ENCODE results near the gene FITM2.
"Not testable (repeated sequence)": the region's sequence is repeated elsewhere in the genome, so short reads cannot be mapped to it uniquely, and the experiment has no call there.

The FITM2 gene

GRCh38 chr20:44314870-44315269 is 3.9 kb upstream of the FITM2 start:
- Histone ChIP-seq H3K36me3 (ENCODE audit: insufficient read depth, low read length) (no peaks in the 10 kb centered on the region), H3K4me1 (ENCODE audit: insufficient read depth, low read length) (no peaks in the 10 kb centered on the region), H3K9me3 (ENCODE audit: control insufficient read depth, insufficient read depth, low read length) (no peaks in the 10 kb centered on the region), H3K9ac (ENCODE audit: low read depth, low read length) (no peak overlapping the region)

- Histone ChIP-seq H3K36me3 (ENCODE audit: insufficient read depth, low read length) (no peaks in the 10 kb centered on the region; the same call in 1 of the 2 replicates), H3K9me3 (ENCODE audit: control insufficient read depth, insufficient read depth, low read length) (no peaks in the 10 kb centered on the region), H3K9ac (ENCODE audit: low read depth, low read length) (peak overlapping the region; percentile 74), H3K4me1 (ENCODE audit: insufficient read depth, low read length) (no peaks in the 10 kb centered on the region)
Observed at GRCh38 chr20:44309763-44310663, 989 bp downstream of the FITM2 start.

- Histone ChIP-seq H3K9me3 (ENCODE audit: control insufficient read depth, insufficient read depth, low read length) (no peaks in the 10 kb centered on the region), H3K36me3 (ENCODE audit: insufficient read depth, low read length) (no peaks in the 10 kb centered on the region; the same call in 1 of the 2 replicates), H3K4me1 (ENCODE audit: insufficient read depth, low read length) (no peaks in the 10 kb centered on the region), H3K9ac (ENCODE audit: low read depth, low read length) (no peak overlapping the region)
Observed at GRCh38 chr20:44306927-44307326, 4.1 kb downstream of the FITM2 start.

- Histone ChIP-seq H3K9me3 (ENCODE audit: control insufficient read depth, insufficient read depth, low read length) (no peaks in the 10 kb centered on the region), H3K9ac (ENCODE audit: low read depth, low read length) (no peak overlapping the region), H3K4me1 (ENCODE audit: insufficient read depth, low read length) (no peaks in the 10 kb centered on the region), H3K36me3 (ENCODE audit: insufficient read depth, low read length) (no peaks in the 10 kb centered on the region; the same call in 1 of the 2 replicates)
Observed at GRCh38 chr20:44304383-44304782, 6.6 kb downstream of the FITM2 start.

GRCh38 chr20:44302736-44303135 is 8.3 kb downstream of the FITM2 start:
- Histone ChIP-seq H3K9me3 (ENCODE audit: control insufficient read depth, insufficient read depth, low read length) (no peaks in the 10 kb centered on the region), H3K9ac (ENCODE audit: low read depth, low read length) (no peak overlapping the region), H3K4me1 (ENCODE audit: insufficient read depth, low read length) (no peaks in the 10 kb centered on the region), H3K36me3 (ENCODE audit: insufficient read depth, low read length) (no peaks in the 10 kb centered on the region; the same call in 1 of the 2 replicates)

GRCh38 chr20:44302026-44302669 is 8.9 kb downstream of the FITM2 start:
- H3K4me1 ChIP-seq (ENCODE audit: insufficient read depth, low read length), result no peaks in the 10 kb centered on the region
- no peak overlapping the region for H3K9ac ChIP-seq (ENCODE audit: low read depth, low read length)
- H3K9me3 ChIP-seq (ENCODE audit: control insufficient read depth, insufficient read depth, low read length), result no peaks in the 10 kb centered on the region
- H3K36me3 ChIP-seq (ENCODE audit: insufficient read depth, low read length), result no peaks in the 10 kb centered on the region; the same call in 1 of the 2 replicates

- H3K36me3 ChIP-seq (ENCODE audit: insufficient read depth, low read length), result no peaks in the 10 kb centered on the region; the same call in 1 of the 2 replicates
- no peaks in the 10 kb centered on the region for H3K9me3 ChIP-seq (ENCODE audit: control insufficient read depth, insufficient read depth, low read length)
- no peak overlapping the region for H3K9ac ChIP-seq (ENCODE audit: low read depth, low read length)
- H3K4me1 ChIP-seq (ENCODE audit: insufficient read depth, low read length), result no peaks in the 10 kb centered on the region; the same call in 1 of the 2 replicates
Observed at GRCh38 chr20:44301285-44301684, 9.7 kb downstream of the FITM2 start.

GRCh38 chr20:44299011-44299535 is 11.9 kb downstream of the FITM2 start:
- not testable (repeated sequence) for H3K4me1 ChIP-seq (ENCODE audit: insufficient read depth, low read length); H3K36me3 ChIP-seq (ENCODE audit: insufficient read depth, low read length); H3K9ac ChIP-seq (ENCODE audit: low read depth, low read length); H3K9me3 ChIP-seq (ENCODE audit: control insufficient read depth, insufficient read depth, low read length)

- Histone ChIP-seq H3K9ac (ENCODE audit: low read depth, low read length) (no peak overlapping the region), H3K9me3 (ENCODE audit: control insufficient read depth, insufficient read depth, low read length) (no peaks in the 10 kb centered on the region), H3K4me1 (ENCODE audit: insufficient read depth, low read length) (peaks cover 4% of the 10 kb centered on the region), H3K36me3 (ENCODE audit: insufficient read depth, low read length) (no peaks in the 10 kb centered on the region)
Observed at GRCh38 chr20:44297721-44298120, 13.3 kb downstream of the FITM2 start.

GRCh38 chr20:44296011-44296410 is 15.0 kb downstream of the FITM2 start:
- no peak overlapping the region for H3K9ac ChIP-seq (ENCODE audit: low read depth, low read length)
- no peaks in the 10 kb centered on the region for H3K36me3 ChIP-seq (ENCODE audit: insufficient read depth, low read length)
- H3K4me1 ChIP-seq (ENCODE audit: insufficient read depth, low read length), result peaks cover 4% of the 10 kb centered on the region
- H3K9me3 ChIP-seq (ENCODE audit: control insufficient read depth, insufficient read depth, low read length), result no peaks in the 10 kb centered on the region

- Histone ChIP-seq H3K36me3 (ENCODE audit: insufficient read depth, low read length) (no peaks in the 10 kb centered on the region), H3K9me3 (ENCODE audit: control insufficient read depth, insufficient read depth, low read length) (no peaks in the 10 kb centered on the region), H3K9ac (ENCODE audit: low read depth, low read length) (no peak overlapping the region), H3K4me1 (ENCODE audit: insufficient read depth, low read length) (peaks cover 4% of the 10 kb centered on the region)
Observed at GRCh38 chr20:44291754-44292153, 19.2 kb downstream of the FITM2 start.

GRCh38 chr20:44288252-44288651 is 22.8 kb downstream of the FITM2 start:
- Histone ChIP-seq H3K36me3 (ENCODE audit: insufficient read depth, low read length) (no peaks in the 10 kb centered on the region), H3K4me1 (ENCODE audit: insufficient read depth, low read length) (no peaks in the 10 kb centered on the region), H3K9me3 (ENCODE audit: control insufficient read depth, insufficient read depth, low read length) (no peaks in the 10 kb centered on the region), H3K9ac (ENCODE audit: low read depth, low read length) (no peak overlapping the region)

- no peaks in the 10 kb centered on the region for H3K9me3 ChIP-seq (ENCODE audit: control insufficient read depth, insufficient read depth, low read length)
- no peaks in the 10 kb centered on the region for H3K4me1 ChIP-seq (ENCODE audit: insufficient read depth, low read length)
- no peak overlapping the region for H3K9ac ChIP-seq (ENCODE audit: low read depth, low read length)
- H3K36me3 ChIP-seq (ENCODE audit: insufficient read depth, low read length), result no peaks in the 10 kb centered on the region
Observed at GRCh38 chr20:44287272-44288097, 23.5 kb downstream of the FITM2 start.

- H3K9me3 ChIP-seq (ENCODE audit: control insufficient read depth, insufficient read depth, low read length), result no peaks in the 10 kb centered on the region
- H3K9ac ChIP-seq (ENCODE audit: low read depth, low read length), result no peak overlapping the region
- H3K4me1 ChIP-seq (ENCODE audit: insufficient read depth, low read length), result no peaks in the 10 kb centered on the region
- no peaks in the 10 kb centered on the region for H3K36me3 ChIP-seq (ENCODE audit: insufficient read depth, low read length)
Observed at GRCh38 chr20:44284032-44284431, 27.0 kb downstream of the FITM2 start.
